ENCODE results near the gene TMPRSS3. TPM values are rescaled to one million over a fixed set of nuclear protein-coding genes. Genes with fewer than 3 reads are reported as not detected.

Gene TMPRSS3
- polyA plus RNA-seq, 1 experiment = not detected

DNA sequence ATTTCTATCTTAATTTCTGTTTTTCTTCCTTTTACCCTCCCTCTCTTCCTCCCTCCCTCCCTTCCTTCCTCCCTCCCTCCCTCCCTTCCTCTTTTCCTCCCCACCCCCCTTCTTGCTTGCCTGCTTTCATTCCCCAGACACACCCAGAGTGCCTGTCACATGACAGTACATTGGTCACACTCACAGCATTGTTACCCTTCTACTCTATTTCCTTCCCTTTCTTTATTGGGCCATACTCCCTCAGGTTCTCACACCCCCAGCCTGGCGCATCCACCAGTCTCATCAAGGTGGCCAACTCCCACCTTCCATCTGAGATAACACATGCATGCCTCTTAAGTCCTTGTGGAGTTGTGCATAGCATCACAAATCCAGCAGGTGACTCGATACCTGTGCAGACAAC lies 10.9 kb downstream of the TMPRSS3 start:
- Histone ChIP-seq H3K27me3 (ENCODE audit: control insufficient read depth, insufficient read depth, low read length) (no peaks in the 10 kb centered on the region), H3K4me3 (ENCODE audit: low read depth, low read length) (no peak overlapping the region), H3K36me3 (ENCODE audit: control insufficient read depth, insufficient read depth, low read length) (no peaks in the 10 kb centered on the region)
- DNase-seq (ENCODE audit: low read depth) = no peak
- POLR2A ChIA-PET = no interaction called here
- CTCF ChIA-PET = no interaction called here
- TF ChIP-seq, protein P1, sequence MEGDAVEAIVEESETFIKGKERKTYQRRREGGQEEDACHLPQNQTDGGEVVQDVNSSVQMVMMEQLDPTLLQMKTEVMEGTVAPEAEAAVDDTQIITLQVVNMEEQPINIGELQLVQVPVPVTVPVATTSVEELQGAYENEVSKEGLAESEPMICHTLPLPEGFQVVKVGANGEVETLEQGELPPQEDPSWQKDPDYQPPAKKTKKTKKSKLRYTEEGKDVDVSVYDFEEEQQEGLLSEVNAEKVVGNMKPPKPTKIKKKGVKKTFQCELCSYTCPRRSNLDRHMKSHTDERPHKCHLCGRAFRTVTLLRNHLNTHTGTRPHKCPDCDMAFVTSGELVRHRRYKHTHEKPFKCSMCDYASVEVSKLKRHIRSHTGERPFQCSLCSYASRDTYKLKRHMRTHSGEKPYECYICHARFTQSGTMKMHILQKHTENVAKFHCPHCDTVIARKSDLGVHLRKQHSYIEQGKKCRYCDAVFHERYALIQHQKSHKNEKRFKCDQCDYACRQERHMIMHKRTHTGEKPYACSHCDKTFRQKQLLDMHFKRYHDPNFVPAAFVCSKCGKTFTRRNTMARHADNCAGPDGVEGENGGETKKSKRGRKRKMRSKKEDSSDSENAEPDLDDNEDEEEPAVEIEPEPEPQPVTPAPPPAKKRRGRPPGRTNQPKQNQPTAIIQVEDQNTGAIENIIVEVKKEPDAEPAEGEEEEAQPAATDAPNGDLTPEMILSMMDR (IDR thresholded peaks at IDR 0.05; ENCODE audit: insufficient read depth, low read depth, low read length) = no peak

DNA sequence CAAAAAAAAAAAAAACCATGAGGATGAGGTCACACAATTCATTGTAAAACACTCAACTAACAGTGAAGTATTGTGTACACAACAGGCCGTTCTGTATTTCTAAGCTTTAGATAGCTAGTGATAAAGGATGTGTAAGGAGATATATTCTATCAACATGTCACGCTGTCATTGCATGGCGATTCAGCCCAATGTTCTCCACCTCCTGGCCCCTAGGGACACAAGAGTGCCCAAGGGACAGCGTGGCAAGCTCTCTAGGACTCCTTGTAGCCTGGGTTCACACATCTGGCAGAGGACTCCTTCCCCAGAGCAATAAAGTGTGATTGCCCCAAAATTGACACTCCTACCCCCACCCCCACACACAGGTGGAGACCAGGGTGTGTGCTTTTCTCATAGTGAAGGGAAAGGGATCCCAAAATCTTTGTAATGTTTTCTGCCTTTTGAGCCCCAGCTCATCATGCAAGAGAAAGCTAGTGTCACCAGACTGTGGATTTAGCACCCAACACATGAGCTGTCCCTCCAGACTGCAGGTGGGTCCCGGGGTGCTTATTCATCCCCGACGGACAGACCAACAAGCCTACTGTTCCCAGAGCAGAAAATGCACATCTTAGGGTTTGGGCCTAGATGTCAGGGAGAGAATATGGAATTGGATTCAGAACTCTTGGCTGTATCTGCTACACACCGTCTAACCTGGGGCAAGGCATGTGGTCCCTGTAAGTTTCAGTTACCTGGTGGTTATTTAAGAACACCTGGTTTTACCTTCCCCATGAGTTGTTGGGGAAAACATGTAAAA lies 11.5 kb downstream of the TMPRSS3 start:
- Histone ChIP-seq H3K27me3 (ENCODE audit: control insufficient read depth, insufficient read depth, low read length) (no peaks in the 10 kb centered on the region), H3K36me3 (ENCODE audit: control insufficient read depth, insufficient read depth, low read length) (no peaks in the 10 kb centered on the region), H3K4me3 (ENCODE audit: low read depth, low read length) (no peak overlapping the region)
- no peak for DNase-seq (ENCODE audit: low read depth)
- ChIA-PET CTCF (no interaction called here), POLR2A (no interaction called here)
- TF ChIP-seq, protein P1 (IDR thresholded peaks at IDR 0.05; ENCODE audit: insufficient read depth, low read depth, low read length) = no peak

DNA sequence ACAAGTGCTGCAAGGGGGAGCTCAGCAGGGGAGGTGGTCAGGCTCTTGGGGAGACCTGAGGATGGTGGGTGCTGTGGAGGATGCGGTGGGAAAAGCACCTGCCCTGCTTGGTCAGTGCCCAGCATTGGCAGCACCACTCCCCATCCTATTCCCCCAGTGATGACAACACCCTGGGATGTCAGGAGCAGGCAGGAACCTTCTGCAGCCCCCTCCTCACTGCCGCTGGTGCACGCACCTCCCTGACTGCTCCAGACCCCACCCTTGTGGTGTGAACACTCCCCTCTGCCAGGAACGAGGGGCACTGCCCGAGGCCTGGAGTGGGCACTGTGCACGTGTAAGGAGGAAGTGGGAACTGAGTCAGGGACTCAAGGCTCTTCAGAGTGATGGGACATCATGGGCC lies 12.5 kb downstream of the TMPRSS3 start:
- no peak overlapping the region for H3K4me3 ChIP-seq (ENCODE audit: low read depth, low read length)
- no peaks in the 10 kb centered on the region for H3K27me3 ChIP-seq (ENCODE audit: control insufficient read depth, insufficient read depth, low read length)
- ChIA-PET CTCF (no interaction called here), POLR2A (no interaction called here)
- no peaks in the 10 kb centered on the region for H3K36me3 ChIP-seq (ENCODE audit: control insufficient read depth, insufficient read depth, low read length)
- TF ChIP-seq, protein P1 (IDR thresholded peaks at IDR 0.05; ENCODE audit: insufficient read depth, low read depth, low read length) = no peak
- DNase-seq (ENCODE audit: low read depth) = no peak

DNA sequence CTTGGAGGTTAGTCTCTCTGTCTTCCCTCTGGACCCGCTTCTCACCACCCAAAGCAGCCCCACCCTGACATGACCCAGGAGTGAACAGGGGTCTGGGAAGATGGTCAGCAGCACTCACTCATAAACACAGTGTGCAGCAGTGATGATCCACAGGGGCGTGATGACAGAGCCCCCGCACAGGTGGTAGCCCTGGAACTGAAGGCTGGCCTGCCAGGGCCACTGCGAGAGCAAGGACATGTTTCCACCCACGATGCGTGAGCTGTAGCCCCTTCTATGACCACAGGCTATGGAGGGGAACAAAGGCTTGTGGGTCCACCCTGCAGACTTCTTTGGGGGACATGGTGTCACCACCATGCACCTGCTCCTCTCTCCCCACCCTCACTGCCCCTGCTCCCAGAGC lies 12.9 kb downstream of the TMPRSS3 start:
- POLR2A ChIA-PET = no interaction called here

DNA sequence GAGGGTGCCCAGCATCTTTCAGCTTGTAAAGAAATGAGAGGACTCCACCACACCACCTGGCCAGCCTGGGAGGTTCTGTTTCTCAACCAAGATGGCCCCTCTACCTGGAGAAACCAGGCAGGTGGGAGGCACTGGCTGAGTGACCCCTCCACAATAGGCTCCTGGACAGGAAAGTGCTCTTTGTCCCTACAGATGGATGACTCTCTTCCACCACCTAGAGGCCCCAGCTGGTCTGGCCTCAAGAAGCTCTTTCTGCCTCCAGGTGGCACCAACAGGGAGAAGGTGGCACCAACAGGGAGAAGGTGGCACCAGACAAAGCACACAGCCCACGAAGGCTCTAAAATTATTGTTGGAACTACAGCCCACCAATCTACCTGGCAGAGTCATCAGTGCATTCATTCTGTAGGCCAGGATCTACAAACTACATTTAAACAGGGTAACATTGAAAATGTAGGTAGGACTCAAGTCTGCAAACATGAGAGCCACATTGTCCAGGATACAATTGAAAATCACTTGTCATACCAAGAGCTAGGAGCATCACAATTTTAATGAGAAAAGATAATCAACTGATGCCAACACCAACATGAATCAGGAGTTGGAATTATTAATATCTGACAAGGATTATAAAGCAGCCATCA lies 14.4 kb downstream of the TMPRSS3 start:
- TF ChIP-seq, protein P1 (IDR thresholded peaks at IDR 0.05; ENCODE audit: insufficient read depth, low read depth, low read length) = peak; percentile 61
- H3K36me3 ChIP-seq (ENCODE audit: control insufficient read depth, insufficient read depth, low read length) = no peaks in the 10 kb centered on the region
- ChIA-PET CTCF (interaction anchor here (0.6 to 2.4 kb wide), 11 partner anchors 12 to 264 kb away, joined by 3 to 11 read pairs (median 4); no protein-coding TSS in a partner anchor), POLR2A (no interaction called here)
- no peak for DNase-seq (ENCODE audit: low read depth)
- no peaks in the 10 kb centered on the region for H3K27me3 ChIP-seq (ENCODE audit: control insufficient read depth, insufficient read depth, low read length)
- H3K4me3 ChIP-seq (ENCODE audit: low read depth, low read length) = no peak overlapping the region

More for the DNA sequence above, 12.9 kb downstream of the TMPRSS3 start:
- Histone ChIP-seq H3K27me3 (ENCODE audit: control insufficient read depth, insufficient read depth, low read length) (no peaks in the 10 kb centered on the region), H3K36me3 (ENCODE audit: control insufficient read depth, insufficient read depth, low read length) (no peaks in the 10 kb centered on the region), H3K4me3 (ENCODE audit: low read depth, low read length) (no peak overlapping the region)
- CTCF ChIA-PET = interaction anchor here (2.4 kb wide), 1 partner anchor 16 kb away, joined by 8 read pairs; no protein-coding TSS in a partner anchor
- TF ChIP-seq, protein P1 (IDR thresholded peaks at IDR 0.05; ENCODE audit: insufficient read depth, low read depth, low read length) = no peak
- DNase-seq (ENCODE audit: low read depth) = no peak

Data from BJ (cell line).